Progenitor cell of endocrine pancreas (in vitro differentiated cells): ENCODE results near the gene CDR2. TPM values are rescaled to one million over a fixed set of nuclear protein-coding genes. Genes with fewer than 3 reads are reported as not detected.
A peak's percentile ranks its signal among the peaks of the same experiment; 100 is the strongest.

Experiments used
- DNase-seq: peaks from one replicate; pipeline ENCODE4 v3.0.0; 2021; ENCODE audit warnings: low spot score; ENCODE audit not compliant: unreplicated experiment
- H3K27ac Mint-ChIP-seq: 2 replicates; pipeline ENCODE4 v1.8.0; 2021; ENCODE audit warnings: mild to moderate bottlenecking, moderate library complexity, mixed read lengths
- H3K27me3 Mint-ChIP-seq: 2 replicates; pipeline ENCODE4 v1.8.0; 2021; ENCODE audit warnings: mixed read lengths
- H3K36me3 Mint-ChIP-seq: 2 replicates; pipeline ENCODE4 v1.8.0; 2022; ENCODE audit warnings: mixed read lengths; ENCODE audit not compliant: insufficient read depth
- H3K4me1 Mint-ChIP-seq: 2 replicates; pipeline ENCODE4 v1.8.0; 2021; ENCODE audit warnings: low read depth, mixed read lengths
- H3K4me3 Mint-ChIP-seq: 2 replicates; pipeline ENCODE4 v1.8.0; 2021; ENCODE audit warnings: low read depth, mild to moderate bottlenecking, moderate library complexity, mixed read lengths
- H3K9me3 Mint-ChIP-seq: 2 replicates; pipeline ENCODE4 v1.8.0; 2021; ENCODE audit warnings: low read depth, mixed read lengths
- total RNA-seq: library from RNA; stranded (reverse); gene quantifications from 2 replicates; pipeline ENCODE4 v1.2.1, GENCODE V29; 2021
- TF ChIP-seq, protein P1 (sequence below): fragments of 200-600 bp; sonication (generic); IDR thresholded peaks from one replicate; pipeline ENCODE4 v1.5.0; 2021; ENCODE audit warnings: antibody characterized with exemption, mild to moderate bottlenecking; ENCODE audit not compliant: unreplicated experiment

The CDR2 gene
- total RNA-seq, 1 donor from 2014 or later, result 16.6 TPM

DNA sequence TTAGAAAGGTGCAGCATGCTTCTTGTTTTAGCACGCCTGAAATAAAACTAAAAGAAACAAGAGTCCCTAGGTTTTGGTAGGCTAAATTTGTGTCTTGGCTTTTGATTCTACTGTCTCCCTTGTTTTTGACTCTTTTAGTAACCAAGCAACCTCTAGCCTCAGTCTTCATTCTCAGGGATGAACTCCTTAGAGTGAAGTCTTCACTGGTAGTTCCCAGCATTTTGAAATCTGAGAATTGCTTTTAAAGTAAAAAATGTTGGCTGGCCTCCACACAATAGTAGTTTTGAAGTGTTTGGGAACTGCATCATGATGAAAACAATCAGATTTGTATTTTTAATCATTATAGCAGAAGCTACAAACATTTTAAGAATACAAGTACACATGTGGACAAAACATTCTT is 6.1 kb upstream of the CDR2 start:
- DNase-seq, result no peak
- Mint-ChIP-seq H3K27me3 (peaks cover 7% of the 10 kb centered on the region), H3K4me3 (no peak overlapping the region), H3K9me3 (no peaks in the 10 kb centered on the region), H3K4me1 (no peaks in the 10 kb centered on the region), H3K36me3 (no peaks in the 10 kb centered on the region), H3K27ac (no peak overlapping the region)
- TF ChIP-seq, protein P1, sequence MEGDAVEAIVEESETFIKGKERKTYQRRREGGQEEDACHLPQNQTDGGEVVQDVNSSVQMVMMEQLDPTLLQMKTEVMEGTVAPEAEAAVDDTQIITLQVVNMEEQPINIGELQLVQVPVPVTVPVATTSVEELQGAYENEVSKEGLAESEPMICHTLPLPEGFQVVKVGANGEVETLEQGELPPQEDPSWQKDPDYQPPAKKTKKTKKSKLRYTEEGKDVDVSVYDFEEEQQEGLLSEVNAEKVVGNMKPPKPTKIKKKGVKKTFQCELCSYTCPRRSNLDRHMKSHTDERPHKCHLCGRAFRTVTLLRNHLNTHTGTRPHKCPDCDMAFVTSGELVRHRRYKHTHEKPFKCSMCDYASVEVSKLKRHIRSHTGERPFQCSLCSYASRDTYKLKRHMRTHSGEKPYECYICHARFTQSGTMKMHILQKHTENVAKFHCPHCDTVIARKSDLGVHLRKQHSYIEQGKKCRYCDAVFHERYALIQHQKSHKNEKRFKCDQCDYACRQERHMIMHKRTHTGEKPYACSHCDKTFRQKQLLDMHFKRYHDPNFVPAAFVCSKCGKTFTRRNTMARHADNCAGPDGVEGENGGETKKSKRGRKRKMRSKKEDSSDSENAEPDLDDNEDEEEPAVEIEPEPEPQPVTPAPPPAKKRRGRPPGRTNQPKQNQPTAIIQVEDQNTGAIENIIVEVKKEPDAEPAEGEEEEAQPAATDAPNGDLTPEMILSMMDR, result no peak

DNA sequence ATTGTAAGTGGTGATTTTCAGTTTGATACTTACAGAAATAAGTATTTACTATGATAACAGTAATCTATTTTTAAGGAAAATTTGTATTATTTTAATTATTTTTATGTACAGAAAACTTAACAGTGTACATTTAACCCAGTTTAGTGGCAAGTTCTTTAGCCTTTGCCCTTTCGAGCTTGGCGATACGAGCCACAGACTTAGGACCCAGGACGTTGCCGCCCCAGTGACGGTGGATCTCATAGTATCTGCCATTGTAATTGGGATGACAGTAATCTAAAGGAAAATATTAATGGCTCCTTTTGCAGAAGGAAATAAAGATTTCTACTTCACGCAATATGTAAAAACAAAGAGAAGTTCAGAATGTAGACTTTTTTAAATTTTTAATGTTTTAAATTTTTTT is 5.2 kb upstream of the CDR2 start:
- no peaks in the 10 kb centered on the region for H3K9me3 Mint-ChIP-seq
- H3K27ac Mint-ChIP-seq, result no peak overlapping the region
- DNase-seq, result no peak
- H3K4me3 Mint-ChIP-seq, result no peak overlapping the region
- H3K4me1 Mint-ChIP-seq, result peaks cover 4% of the 10 kb centered on the region
- H3K36me3 Mint-ChIP-seq, result no peaks in the 10 kb centered on the region
- TF ChIP-seq, protein P1, result no peak
- H3K27me3 Mint-ChIP-seq, result peaks cover 9% of the 10 kb centered on the region

DNA sequence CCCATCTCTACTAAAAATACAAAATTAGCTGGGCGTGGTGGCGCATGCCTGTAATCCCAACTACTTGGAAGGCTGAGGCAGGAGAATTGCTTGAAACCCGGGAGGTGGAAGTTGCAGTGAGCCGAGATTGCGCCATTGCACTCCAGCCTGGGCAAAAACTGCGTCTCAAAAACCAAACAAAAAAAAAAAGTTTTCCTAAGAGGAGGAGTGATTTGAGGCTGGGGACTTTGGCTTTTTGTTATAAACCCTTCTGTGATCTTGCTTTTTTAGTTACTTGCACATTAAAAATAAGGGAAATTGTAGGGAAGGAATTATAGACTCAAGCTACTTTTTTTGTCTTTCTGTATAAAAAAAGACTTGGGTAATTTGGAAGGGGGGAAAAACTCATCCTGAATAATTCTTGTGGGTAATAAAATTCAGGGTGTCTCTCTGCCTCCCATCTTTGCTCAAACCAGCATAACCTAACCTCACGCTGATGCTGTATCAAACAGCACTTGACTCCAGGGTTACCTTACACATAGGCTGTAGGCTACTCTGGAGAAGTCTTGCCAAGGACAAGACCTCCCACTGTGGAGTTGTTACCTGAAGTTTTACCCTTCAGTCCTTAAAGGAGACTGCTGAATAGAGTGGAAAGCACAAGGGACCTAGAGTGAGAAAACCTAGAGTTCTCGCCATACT is 1.7 kb upstream of the CDR2 start:
- Mint-ChIP-seq H3K9me3 (no peaks in the 10 kb centered on the region), H3K4me3 (peak overlapping the region; percentile 11), H3K36me3 (no peaks in the 10 kb centered on the region), H3K4me1 (peaks cover 16% of the 10 kb centered on the region), H3K27ac (no peak overlapping the region), H3K27me3 (peaks cover 9% of the 10 kb centered on the region)
- DNase-seq, result no peak
- TF ChIP-seq, protein P1, result no peak

DNA sequence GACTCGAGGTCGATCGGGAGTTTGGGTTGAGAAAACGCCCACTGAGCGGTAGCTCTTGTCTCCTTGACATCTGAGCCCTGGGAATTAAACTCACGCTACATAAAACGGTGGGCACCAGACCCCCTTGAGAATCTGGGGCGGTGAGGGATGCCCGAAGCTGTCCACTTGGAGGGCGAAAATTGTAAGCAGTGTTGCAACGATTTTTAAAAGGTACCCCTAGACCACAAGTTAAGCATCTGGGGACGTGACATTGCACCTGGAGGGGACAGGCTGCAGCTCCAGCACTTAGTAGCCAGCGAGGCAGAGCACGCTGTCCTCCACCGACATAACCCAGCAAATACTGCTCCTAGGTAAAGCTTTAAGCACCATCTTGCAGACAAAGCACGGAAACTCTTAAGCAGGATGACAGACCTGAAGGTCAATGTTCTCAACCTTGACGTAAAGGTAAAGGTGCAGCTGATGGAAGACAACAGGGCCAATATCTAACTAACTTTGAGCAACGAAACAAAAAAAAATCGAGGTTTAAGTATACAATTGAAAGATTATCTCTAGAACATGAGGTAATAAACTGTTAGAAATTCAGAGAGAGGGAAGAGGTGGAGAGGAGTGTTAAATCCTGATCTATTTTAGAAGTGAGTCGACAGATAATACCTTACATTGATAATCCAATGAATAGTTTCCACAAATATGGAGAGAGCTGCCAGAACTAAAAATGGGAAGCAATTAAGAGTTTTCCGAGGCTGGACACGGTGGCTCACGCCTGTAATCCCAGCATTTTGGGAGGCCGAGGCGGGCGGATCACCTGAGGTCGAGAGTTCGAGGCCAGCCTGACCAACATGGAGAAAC is 921 bp upstream of the CDR2 start:
- H3K4me1 Mint-ChIP-seq, result peaks cover 16% of the 10 kb centered on the region
- H3K27me3 Mint-ChIP-seq, result peaks cover 9% of the 10 kb centered on the region
- peak overlapping the region; percentile 92 for H3K27ac Mint-ChIP-seq
- TF ChIP-seq, protein P1, result no peak
- peak overlapping the region; percentile 92 for H3K4me3 Mint-ChIP-seq
- H3K9me3 Mint-ChIP-seq, result no peaks in the 10 kb centered on the region
- DNase-seq, result no peak
- no peaks in the 10 kb centered on the region for H3K36me3 Mint-ChIP-seq

DNA sequence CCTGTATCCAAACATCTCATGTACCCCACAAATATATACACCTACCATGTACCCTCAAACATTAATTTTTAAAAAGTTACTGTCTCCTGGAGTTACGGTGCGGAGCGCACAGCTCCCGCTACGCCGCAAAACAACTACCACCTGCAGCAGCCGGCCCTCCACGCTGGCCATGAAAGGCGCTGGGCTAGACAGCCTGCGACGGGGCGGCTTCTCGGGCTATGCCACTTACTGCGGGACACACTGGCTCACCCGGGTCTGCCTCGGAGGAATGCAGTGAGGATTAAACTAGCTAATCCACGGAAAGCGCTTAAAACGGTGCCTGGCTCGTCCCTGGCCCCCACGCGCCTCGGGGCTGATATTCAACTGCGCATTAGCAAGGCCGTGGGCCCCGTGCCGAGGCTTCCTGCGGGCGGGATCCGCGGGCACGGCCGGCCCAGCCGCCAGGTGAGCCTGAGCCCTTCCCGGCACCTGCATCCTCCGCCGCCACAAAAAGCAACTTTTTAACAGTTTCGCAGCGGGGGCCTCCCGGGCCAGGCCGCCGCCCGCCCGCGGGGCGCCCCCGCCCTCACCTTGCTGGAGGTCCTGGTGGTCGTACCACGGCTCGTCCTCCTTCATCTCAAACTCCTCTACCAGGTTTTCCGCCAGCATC is 633 bp downstream of the CDR2 start:
- Mint-ChIP-seq H3K27ac (peak overlapping the region; percentile 49), H3K4me1 (peaks cover 24% of the 10 kb centered on the region), H3K36me3 (no peaks in the 10 kb centered on the region), H3K9me3 (no peaks in the 10 kb centered on the region), H3K27me3 (peaks cover 9% of the 10 kb centered on the region), H3K4me3 (peak overlapping the region; percentile 92)
- peak; percentile 25 for DNase-seq
- TF ChIP-seq, protein P1, result no peak
